ENCODE results near the gene SRRM3.
"Not testable (repeated sequence)": the region's sequence is repeated elsewhere in the genome, so short reads cannot be mapped to it uniquely, and the experiment has no call there.

SRRM3 gene

DNA sequence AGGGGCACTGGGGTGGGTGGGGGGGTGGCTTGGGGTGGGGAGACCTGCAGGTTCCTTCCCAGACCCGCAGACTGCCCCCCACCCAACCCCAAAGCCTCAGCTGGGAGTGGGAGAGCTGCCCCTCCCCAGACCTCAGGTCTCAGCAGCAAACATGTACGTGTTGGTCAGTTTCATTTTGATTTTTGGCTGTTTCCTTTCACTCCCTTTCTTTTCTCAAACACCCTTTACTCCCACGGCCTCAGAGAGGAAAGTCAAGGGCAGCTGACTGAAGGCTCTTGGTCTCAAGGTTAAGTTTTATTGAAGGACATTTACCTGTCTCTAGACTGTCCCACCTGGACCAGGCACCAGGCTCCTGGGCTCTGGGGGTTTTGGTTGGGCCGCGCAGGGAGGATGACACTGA is 66.7 kb downstream of the SRRM3 start:
- DNase-seq, result no peak

DNA sequence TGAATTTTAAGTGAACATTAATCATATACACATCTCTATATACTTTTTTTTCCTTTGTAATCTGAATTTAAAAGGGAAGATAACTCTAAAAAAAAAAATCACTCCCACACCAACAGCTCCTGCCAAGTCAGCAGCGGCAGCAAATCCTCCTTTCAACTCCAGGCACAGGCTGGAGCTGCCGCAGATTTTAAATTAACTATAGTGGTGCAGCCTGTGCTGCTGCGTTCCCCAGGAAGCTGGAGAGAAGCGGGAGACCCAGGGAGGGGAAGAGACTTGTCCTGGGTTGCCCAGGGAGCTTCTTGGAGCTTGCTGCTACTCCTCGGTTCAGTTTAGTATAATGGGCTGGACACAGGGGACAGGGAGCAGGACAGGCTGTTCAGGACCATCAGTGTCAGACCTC is 68.2 kb downstream of the SRRM3 start:
- no peak for DNase-seq

DNA sequence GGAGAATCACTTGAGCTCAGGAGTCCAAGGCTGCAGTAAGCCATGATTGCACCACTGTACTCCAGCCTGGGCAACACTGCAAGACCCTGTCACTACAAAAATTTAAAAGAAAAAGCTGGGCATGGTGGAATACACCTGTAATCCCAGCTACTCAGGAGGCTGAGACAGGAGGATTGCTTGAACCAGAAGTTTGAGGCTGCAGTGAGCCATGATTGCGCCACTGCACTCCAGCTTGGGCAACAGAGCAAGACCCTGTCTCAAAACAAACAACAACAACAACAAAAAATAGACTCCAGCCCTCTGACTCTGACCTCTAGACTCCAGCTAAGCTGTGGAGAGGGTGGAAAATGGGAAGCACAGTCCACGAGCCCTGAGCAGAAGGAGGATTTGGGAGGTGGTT is 69.7 kb downstream of the SRRM3 start:
- DNase-seq, result not testable (repeated sequence)

DNA sequence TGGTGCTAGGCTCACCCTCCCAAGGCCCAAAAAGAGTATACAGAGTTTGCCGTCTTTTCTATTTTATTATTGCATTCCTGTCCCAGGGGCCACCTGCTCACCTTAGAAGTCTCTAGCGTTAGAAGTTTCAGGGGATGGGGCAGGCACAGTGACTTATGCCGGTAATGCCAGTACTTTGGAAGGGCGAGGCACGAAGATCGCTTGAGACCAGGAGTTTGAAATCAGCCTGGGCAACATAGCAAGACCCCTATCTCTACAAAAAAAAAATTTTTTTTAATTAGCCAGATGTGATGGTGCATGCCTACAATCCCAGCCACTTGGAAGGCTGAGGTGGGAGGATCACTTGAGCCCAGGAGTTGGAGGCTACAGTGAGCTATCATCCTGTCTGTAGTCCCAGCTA is 70.4 kb downstream of the SRRM3 start:
- no peak for DNase-seq

DNA sequence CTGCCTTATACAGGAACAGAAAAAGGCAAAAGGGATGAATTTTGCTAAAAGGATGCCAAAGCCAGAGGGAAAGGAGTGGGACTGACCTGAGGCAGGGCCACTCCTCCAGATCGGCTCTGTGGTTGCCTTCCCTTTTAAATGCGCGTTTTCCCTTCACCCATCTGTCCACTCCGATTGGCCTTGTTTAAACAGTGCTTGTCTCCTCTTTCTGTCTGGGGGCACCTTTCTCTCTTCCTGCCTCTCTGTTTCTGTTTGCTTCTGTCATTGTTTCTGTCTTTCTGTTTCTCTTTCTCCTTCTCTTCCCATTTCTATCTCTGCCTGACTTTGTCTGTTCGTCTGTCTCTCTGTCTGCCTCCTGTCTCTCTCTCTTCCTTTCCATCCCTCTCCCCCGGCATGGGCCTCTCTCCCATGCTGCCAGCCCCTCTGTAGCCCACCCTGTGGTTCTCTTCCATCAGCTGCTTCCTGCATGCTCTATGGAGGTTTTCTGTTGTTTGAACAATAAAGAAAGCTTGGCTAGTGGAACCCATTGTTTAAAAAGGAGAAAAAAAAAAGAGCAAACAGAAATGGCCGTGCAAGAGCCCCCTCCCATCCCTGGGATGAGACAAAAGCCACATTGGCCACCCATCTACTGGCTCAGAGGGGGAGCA is 71.3 kb downstream of the SRRM3 start:
- DNase-seq, result no peak

DNA sequence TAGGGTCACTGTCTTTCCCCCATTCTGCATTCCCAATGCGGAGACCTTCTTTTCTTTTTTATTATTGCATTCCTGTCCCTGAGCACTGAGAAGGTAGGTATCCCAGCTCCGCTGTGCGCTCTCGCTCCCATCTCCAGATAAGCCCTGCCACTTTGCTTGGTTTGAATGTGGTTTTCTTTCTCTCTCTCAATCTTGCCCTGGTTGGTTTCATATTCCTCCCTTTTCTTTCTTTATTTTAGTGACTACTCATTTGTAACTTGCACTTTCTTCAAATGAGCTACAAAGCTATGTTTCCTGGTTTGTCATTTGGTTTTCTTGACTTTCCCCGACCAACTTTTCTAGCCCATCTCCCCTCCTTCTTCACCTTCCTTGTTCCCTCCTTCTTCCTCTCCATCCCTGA is 71.8 kb downstream of the SRRM3 start:
- no peak for DNase-seq

DNA sequence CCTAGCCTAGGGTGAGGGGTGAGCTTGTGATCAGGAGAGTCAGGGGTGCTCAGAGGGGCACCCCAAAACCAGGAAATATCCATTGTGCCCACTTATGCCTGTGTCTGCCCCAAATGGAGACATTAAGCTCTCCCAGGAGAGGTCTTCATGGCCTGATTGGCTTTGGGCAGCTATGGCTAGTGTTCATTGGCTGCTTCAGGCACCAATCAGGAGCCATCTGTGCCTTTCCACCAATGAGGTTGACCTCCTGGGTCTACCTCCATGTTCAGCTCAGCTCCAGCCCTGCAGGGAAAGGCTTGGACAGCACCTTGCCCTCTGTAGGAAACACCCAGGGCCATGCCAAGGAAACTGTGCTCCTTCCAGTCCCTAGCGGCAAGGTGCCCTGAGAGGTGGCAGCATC is 76.8 kb downstream of the SRRM3 start:
- DNase-seq, result no peak

DNA sequence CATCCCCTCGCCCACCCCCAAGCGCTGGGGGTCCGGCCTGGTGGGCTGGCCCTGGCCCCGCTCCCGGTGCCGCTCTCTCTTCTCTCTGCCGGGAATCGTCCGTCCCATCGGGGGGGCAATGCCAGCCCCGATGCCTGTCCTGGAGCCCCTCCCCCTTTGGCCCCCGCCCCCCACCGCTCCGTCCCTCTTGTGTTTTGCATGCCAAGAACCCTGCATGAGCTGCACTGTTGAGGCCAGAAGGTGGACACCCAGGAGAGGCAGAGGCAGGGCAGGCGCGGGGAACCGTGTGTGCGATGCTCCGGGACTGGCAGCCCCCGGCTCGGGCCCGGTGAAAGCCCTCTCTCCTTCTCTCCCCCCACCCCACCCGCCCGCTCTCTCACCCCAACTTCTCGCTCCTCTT is 78.7 kb downstream of the SRRM3 start:
- DNase-seq, result no peak

DNA sequence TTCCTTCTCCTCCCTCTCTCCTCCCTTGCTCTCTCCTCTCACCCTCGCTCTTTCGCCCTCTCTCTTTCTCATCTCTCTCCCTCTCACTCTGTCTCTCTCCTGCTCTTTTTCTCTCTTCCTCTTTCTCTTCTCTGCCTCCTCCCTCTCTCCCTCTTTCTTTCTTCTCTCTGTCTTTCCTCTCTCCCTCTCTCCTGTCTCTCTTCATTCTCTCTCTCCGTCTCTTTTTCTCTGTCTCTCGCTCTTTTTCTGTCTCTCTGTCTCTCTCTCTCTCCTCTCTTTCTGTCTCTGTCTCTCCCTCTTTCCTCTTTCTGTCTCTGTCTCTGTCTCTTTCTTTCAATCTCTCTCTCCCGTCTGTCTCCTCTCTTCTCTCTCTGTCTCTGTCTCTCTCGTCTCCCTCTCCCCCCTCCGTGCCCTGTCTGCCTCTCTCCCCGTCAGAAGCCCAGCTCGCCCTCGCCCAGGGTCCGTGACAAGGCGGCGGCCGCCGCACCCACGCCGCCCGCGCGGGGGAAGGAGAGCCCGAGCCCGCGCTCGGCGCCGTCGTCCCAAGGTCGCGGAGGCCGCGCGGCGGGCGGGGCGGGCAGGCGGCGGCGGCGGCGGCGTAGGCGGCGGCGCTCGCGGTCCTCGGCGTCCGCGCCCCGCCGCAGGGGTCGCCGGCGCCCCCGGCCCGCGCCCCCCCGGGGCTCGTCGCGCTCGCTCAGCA is 79.5 kb downstream of the SRRM3 start:
- peak; percentile 14 for DNase-seq

DNA sequence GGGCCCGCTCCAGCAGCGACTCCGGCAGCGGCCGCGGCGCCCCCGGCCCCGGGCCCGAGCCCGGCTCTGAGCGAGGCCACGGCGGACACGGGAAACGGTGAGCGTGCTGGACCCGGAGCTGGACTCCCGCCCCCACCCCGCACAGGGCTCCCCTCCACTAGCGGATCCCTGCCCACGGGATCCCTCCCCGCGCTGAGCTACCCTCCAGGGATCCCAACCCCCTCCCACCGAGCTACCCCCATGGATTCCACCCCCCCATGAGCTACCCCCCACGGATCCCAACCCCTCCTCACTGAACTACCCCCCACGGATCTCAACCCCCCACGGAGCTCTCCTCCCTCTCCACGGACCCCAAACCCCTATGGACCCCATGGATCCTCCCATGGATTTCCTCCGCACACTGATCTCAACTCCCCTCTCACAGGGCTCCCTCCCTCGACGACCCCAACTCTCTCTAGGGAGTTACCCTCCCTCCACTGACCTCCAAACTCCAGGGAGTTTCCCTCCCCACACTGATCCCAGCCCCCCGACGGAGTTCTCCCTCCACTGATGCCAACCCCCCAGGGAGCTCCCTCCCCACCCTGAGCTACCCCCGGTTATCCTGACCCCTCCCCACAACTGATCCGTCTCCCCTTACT is 80.1 kb downstream of the SRRM3 start:
- DNase-seq, result no peak

DNA sequence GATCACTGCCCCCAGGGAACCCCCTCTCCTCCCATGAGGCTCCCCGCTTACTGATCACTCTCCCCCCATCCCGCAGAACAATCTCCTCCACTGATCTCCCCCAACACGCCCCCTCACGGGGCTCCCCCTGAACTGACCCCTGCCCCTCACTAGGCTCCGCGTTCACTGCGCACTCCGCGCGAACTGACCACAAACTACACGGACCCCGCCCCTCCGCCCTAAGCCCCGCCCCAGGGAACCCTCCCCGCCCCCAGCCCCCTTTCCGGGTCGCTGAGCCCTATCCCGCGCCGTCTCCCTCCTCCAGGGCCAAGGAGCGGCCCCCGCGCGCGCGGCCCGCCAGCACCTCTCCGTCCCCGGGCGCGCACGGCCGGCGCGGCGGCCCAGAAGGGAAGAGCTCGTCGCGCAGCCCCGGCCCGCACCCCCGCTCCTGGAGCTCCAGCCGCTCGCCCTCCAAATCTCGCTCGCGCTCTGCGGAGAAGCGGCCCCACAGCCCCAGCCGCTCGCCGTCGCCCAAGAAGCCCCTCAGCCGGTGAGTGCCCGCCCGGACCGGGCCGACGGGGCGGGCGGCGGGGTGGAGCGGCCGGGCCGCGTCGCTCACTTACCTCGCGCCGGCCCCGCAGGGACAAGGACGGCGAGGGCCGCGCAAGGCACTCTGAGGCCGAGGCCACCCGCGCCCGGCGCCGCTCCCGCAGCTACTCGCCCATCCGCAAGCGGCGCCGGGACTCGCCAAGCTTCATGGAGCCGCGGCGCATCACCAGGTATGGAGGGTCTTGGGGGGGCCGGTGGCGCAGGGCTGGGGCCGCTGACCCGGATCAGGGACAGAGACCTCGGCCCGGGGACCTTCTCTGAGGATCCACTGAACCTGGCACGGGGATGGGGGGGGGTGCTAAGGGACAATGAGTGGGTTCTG is 80.9 kb downstream of the SRRM3 start:
- DNase-seq, result peak; percentile 21

DNA sequence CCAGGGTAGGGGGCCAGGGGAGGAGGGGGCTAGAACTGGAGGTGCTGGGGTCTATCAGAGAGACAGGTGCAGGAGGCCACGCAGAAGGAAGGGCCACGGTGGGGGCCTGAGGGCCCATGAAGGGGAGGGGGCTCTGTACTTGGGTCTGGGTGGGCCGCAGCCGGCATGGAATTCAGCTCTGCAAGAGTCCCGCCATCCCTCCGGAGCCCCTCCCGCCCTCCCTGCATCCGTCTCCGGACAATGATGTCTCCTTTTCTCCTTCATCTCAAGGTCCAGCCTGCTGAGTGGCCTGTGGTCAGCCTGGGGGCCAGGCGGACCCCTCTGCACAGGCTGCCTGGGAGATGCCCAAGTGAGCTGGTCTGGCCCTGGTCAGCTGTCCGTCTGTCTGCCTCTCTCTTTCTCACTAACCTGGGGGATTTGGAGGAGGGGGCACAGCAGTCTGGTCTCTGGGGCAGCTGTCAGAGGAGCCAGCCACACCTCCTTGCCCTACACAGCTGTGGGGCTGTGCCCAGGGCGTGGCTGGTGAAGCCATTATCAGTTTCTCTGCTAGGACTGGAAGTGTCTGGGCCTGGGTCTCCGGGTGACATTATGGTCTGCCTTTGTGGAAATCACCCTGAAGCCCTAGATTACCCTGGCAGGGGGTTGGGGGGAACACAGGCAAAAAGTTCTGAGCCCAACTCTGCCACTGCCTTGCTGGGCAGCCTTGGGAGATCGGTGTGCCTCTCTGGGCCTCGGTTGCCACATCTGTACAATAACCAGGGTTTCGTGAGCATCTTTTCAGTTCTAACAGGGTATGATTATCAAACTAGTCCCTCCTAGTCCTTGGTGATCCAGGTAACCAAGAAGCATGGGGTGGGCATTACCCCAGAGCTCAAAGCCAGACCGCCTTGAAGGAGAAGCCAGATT is 81.8 kb downstream of the SRRM3 start:
- no peak for DNase-seq

DNA sequence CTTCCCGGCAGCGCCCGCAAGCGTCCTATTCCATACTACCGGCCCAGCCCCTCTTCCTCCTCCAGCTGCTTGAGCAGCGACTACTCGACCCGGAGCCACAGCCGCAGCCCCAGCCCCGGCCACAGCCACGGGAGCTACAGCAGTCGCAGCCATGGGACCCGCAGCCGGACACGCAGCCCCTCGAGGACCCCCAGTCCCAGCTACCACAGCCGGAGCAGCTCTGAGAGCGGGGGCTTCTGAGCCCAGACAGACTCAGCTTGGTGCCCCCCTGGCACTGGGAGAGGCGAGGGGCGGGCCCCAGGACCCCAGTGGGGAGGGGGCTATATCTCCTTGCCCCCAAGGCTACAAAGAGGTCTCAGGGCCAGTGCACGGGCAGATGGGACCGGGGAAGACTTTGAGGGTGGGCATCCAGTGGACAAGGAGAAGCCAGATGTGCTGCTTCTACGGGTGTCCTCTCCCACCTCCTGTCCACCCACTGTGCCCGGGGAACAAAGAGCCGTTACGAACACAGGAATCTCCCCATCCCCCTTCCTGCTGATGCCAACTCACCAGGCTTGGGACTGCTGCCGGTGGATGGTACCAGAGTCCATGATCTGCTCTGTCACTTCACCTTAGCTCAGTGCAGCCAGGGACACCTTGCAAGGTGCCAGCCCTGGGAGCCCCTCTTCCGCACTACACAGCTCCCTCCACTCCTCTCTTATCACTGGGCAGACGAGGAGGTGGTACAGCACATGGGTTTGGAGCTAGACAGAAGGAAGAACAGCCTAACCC is 84.1 kb downstream of the SRRM3 start:
- no peak for DNase-seq

DNA sequence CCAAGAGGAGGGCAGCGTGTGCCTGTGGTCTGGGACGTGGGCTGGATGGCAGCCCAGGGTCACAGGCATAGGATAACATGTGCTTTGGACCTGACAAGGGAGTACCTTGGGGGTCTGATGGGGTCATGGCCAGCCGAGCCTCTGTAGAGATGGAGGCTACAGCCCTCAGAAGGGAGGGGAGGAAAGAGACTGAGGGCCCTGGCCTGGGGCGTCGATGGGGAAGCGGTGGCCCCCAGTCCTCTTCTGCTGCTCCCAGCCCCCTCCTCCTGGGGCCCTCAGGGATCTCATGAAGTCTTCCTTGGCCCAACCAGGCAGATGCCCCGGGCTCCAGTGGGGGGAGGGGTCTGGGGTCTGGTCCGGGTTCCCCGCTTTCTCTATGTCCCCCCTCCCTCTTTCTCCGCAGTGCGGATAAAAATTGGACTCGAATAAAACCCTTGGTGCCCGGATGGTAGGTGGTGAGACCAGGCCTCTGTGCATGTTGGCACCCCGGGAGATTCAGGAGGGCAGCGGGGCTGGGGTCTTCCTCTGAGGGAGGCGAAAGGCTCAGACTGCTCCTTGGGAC is 85.2 kb downstream of the SRRM3 start:
- no peak for DNase-seq

DNA sequence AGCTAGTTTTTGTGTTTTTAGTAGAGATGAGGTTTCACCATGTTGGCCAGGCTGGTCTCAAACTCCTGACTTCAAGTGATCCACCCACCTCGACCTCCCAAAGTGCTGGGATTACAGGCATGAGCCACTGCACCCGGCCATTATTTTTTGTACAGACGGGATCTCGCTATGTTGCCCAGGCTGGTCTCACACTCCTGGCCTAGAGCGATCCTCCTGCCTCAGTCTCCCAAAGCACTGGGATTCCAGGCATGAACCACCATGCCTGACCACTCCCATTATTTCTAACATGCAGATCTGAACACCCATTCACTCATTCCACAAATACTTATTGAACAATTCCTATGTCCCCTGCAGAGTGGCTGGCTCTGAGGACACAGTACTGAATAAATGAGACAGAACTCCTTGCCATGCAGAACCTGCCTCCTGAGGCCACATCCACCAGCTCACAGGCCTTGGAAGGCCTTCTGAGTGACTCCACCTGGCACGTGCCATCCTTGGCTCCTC is 89.2 kb downstream of the SRRM3 start:
- DNase-seq, result not testable (repeated sequence)

DNA sequence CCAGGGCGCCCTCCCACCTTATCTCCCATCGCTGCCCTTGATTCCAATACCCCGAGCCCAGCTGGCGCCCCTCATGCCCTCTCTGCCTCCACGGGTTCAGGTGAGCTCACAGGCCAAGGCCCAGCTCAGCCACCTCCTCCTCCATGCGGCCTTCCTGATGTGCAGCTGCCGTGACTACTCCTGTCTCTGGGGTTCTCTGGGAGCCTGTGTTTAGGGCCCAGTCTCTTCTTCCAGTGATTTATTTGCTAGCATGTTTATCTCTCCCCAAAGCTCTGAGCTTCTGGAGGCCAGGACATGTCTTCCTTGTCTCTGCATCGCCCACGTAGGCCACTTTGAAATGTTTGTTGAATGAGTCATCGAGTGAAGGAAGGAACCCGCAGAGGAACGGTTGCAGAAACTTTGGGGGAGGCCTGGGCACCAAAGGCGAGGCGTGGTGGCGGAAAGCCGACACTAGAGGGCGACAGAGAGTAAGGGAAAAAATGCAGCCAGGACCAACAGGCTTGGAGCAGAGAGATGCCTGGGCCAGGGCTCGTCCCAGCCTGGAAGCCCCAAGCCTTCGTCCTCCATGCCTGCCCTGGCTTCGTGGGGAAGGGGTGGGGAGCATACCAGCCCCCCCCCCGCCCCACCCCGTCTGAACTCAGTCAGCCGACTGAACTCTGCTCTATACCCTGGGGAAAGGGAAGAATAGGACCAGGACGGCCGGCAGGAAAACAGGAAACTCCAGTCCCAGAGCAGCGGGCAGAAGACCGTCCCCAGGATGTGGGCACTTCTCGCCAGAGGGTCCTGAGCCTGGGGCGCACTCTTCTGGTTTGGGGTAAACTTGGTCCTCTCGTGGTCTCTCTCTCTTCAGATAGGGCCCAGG is 89.9 kb downstream of the SRRM3 start:
- DNase-seq, result peak; percentile 86

DNA sequence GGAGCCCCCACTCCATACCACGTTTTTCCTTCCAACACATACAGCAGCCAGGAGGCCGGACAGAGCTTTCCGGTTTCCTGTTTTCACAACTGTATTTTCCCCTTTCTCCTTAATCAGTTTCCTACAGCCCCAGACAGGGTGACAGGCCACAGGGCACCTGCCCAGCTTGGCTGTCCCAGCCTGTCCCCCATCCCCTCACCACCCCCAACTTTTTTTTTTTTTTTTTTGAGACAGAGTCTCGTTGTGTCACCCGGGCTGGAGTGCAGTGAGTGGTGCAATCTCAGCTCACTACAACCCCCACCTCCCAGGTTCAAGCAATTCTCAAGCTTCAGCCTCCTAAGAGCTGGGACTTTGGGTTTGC is 90.5 kb downstream of the SRRM3 start:
- no peak for DNase-seq

DNA sequence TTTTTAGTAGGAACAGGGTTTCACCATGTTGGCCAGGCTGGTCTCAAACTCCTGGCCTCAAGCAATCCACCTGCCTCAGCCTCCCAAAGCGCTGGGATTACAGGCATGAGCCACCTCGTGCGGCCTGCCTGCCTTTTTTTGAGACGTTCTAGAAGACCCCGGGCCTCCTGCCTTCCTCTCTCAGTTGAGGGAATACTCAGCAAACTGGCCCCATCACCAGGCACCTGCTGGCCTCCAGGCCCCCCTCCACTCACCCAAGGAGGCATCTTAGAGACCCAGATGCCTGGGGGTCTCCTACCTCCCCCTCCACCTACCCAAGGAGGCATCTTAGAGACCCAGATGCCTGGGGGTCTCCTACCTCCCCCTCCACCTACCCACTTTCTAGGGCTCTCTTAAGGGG is 91.2 kb downstream of the SRRM3 start:
- DNase-seq, result not testable (repeated sequence)

DNA sequence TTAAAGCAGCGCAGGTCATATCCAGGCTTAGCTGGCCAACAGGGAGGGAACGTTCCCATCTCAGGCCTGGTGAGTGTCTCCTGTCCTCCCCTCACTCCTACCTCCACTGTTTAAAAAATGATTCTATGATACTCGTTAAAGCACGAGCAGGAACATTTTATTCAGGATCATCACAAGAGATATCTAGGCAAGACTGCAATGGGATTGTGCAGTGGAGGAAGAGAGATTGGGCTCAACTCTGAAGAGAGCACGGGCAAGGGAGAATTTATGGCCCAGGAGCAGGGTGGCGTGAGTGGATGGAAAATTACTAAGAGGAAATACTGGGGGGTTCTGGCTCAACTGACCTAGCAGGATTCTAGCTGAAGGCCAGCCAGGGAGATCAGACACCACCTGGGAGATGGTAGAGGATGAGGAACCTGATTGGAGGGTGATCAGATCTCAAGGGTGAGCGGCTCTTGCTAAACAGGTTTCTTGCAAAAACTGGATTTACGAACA is 91.8 kb downstream of the SRRM3 start:
- DNase-seq, result no peak

Data from CD4-positive, alpha-beta T cell treated with Interleukin-12 subunit alpha and Interleukin-12 subunit beta, for 1 hour (primary cell).